HCT116 (cell line): ENCODE results near the gene SERPINH1. TPM values are rescaled to one million over a fixed set of nuclear protein-coding genes. Genes with fewer than 3 reads are reported as not detected.

Experiments used
- ATAC-seq: fragments of 200-7000 bp; cut with Tn5 transposase; 2 replicates; pipeline ENCODE4 v1.9.1; 2020; ENCODE audit warnings: mild to moderate bottlenecking, moderate library complexity
- BruUV-seq: library from RNA; stranded (reverse); fragments of 400-500 nt; replicated peaks from 2 replicates; lab custom pipeline; 2021; lab: Mats Ljungman, UMichigan
- CTCF ChIA-PET: fragments of 300-600 bp; sonication (Branson Sonifier 250); formaldehyde crosslinking; loops from one replicate; lab custom pipeline; 2021; ENCODE audit warnings: antibody characterized with exemption; lab: Charles Lee
- POLR2A ChIA-PET: fragments of 300-600, 350-600 bp; sonication (Branson Sonifier 250); formaldehyde crosslinking; loops from one replicate; lab custom pipeline; 2021; ENCODE audit warnings: antibody characterized with exemption; lab: Charles Lee
- RAD21 ChIA-PET, 2 experiments: fragments of 300-600 bp; sonication (Branson Sonifier 250); formaldehyde crosslinking; loops; one replicate each; lab custom pipeline; 2023; ENCODE audit warnings: low total read pairs in 2 of 2; ENCODE audit not compliant: uncharacterized antibody in 2 of 2, unreplicated experiment in 2 of 2, low non-redundant PET in 1 of 2; lab: Charles Lee
- DNase-seq: peaks from one replicate; pipeline ENCODE4 v3.0.0-alpha.2; 2010; ENCODE audit warnings: low read depth, low spot score
- H2AFZ ChIP-seq: fragments of 200-600 bp; shearing (Covaris generic), sonication (generic); 2 replicates; pipeline ENCODE4 v1.6.1; 2017; ENCODE audit warnings: low read depth, mixed run types, mixed read lengths, antibody characterized with exemption, low read length; ENCODE audit not compliant: poor library complexity, severe bottlenecking
- H3K27ac ChIP-seq: 2 replicates; pipeline ENCODE4 v1.5.1; 2012; ENCODE audit warnings: low read depth, low read length
- H3K27me3 ChIP-seq: fragments of 200-600 bp; sonication (generic); 2 replicates; pipeline ENCODE4 v1.6.1; 2016; ENCODE audit warnings: mixed run types, low read length, mixed read lengths; ENCODE audit not compliant: insufficient read depth
- H3K36me3 ChIP-seq, 2 experiments: fragments of 200-500 bp in 1 of 2; fragments of 200-600 bp in 1 of 2; sonication (Bioruptor generic) in 1 of 2; sonication (generic) in 1 of 2; 2 replicates each; pipeline versions ENCODE4 v1.5.1 to v1.6.1; 2014 to 2016; ENCODE audit warnings: low read length in 2 of 2, inconsistent platforms in 1 of 2, mixed read lengths in 1 of 2, mixed run types in 1 of 2; ENCODE audit not compliant: insufficient read depth in 2 of 2, control insufficient read depth in 1 of 2
- H3K4me1 ChIP-seq, 2 experiments: fragments of 200-600 bp in 1 of 2; sonication (generic) in 1 of 2; 2 replicates each; pipeline versions ENCODE4 v1.5.1 to v1.6.1; 2012 to 2017; ENCODE audit warnings: low read length in 2 of 2, inconsistent platforms in 1 of 2, mild to moderate bottlenecking in 1 of 2, mixed read lengths in 1 of 2, mixed run types in 1 of 2, moderate library complexity in 1 of 2; ENCODE audit not compliant: insufficient read depth in 2 of 2, control insufficient read depth in 1 of 2
- H3K4me2 ChIP-seq: fragments of 200-600 bp; sonication (generic); 2 replicates; pipeline ENCODE4 v1.6.1; 2017; ENCODE audit warnings: mixed run types, low read length, mixed read lengths
- H3K4me3 ChIP-seq, 2 experiments: fragments of 200-600 bp in 1 of 2; sonication (generic) in 1 of 2; replicated peaks in 1 of 2; 2 replicates each; pipeline ENCODE4 v1.5.1; 2011 to 2016; ENCODE audit warnings: low read length in 2 of 2, control low read depth in 1 of 2, low read depth in 1 of 2, mild to moderate bottlenecking in 1 of 2, mixed read lengths in 1 of 2, mixed run types in 1 of 2
- H3K79me2 ChIP-seq: fragments of 200-600 bp; sonication (generic); 2 replicates; pipeline ENCODE4 v1.6.1; 2017; ENCODE audit warnings: mild to moderate bottlenecking, mixed run types, low read length, moderate library complexity, mixed read lengths; ENCODE audit not compliant: insufficient read depth
- H3K9ac ChIP-seq: fragments of 200-600 bp; sonication (generic); 2 replicates; pipeline ENCODE4 v1.6.1; 2016; ENCODE audit warnings: low read length, mixed read lengths
- H3K9me2 ChIP-seq: fragments of 200-600 bp; sonication (generic), shearing (Covaris generic); 2 replicates; pipeline ENCODE4 v1.6.1; 2017; ENCODE audit warnings: mixed run types, mild to moderate bottlenecking, moderate library complexity; ENCODE audit not compliant: insufficient read depth
- H3K9me3 ChIP-seq, 2 experiments: fragments of 200-500 bp in 1 of 2; fragments of 200-600 bp in 1 of 2; sonication (Bioruptor generic) in 1 of 2; sonication (generic) in 1 of 2; 2 replicates each; pipeline ENCODE4 v1.6.1; 2014 to 2017; ENCODE audit warnings: low read length in 2 of 2, mixed read lengths in 2 of 2, inconsistent platforms in 1 of 2, low read depth in 1 of 2, mild to moderate bottlenecking in 1 of 2, mixed run types in 1 of 2, moderate library complexity in 1 of 2; ENCODE audit not compliant: control insufficient read depth in 1 of 2, insufficient read depth in 1 of 2
- H4K20me1 ChIP-seq: fragments of 200-600 bp; sonication (generic), shearing (Covaris generic); 2 replicates; pipeline ENCODE4 v1.6.1; 2017; ENCODE audit warnings: mixed run types, mild to moderate bottlenecking, moderate library complexity; ENCODE audit not compliant: insufficient read depth
- CBX3 ChIP-seq: IDR thresholded peaks from 2 replicates; pipeline ENCODE4 v1.6.1; 2012; ENCODE audit warnings: low read depth
- EGR1 ChIP-seq: IDR thresholded peaks from 2 replicates; pipeline ENCODE4 v1.6.1; 2012; ENCODE audit warnings: low read depth
- ELF1 ChIP-seq: IDR thresholded peaks from 2 replicates; pipeline ENCODE4 v1.6.1; 2012; ENCODE audit warnings: low read depth, borderline replicate concordance
- MAX ChIP-seq: IDR thresholded peaks from 2 replicates; pipeline ENCODE4 v1.6.1; 2012
- POLR2AphosphoS5 ChIP-seq: IDR thresholded peaks from 2 replicates; pipeline ENCODE4 v1.6.1; 2011; ENCODE audit warnings: mild to moderate bottlenecking, low read depth, low read length, moderate library complexity
- RAD21 ChIP-seq: IDR thresholded peaks from 2 replicates; pipeline ENCODE4 v1.6.1; 2012; ENCODE audit warnings: low read depth, mild to moderate bottlenecking
- SIN3A ChIP-seq: IDR thresholded peaks from 2 replicates; pipeline ENCODE4 v1.6.1; 2012; ENCODE audit warnings: low read depth
- SRF ChIP-seq: IDR thresholded peaks from 2 replicates; pipeline ENCODE4 v1.6.1; 2012; ENCODE audit warnings: low read depth
- TCF7L2 ChIP-seq: IDR thresholded peaks from 2 replicates; pipeline ENCODE4 v1.7.0; 2011; ENCODE audit warnings: borderline replicate concordance, inconsistent platforms; ENCODE audit not compliant: insufficient read depth, insufficient read length; ENCODE audit errors: extremely low read depth
- ZBTB33 ChIP-seq: IDR thresholded peaks from 2 replicates; pipeline ENCODE4 v1.6.1; 2011; ENCODE audit warnings: mild to moderate bottlenecking, low read length, moderate library complexity; ENCODE audit not compliant: insufficient replicate concordance; ENCODE audit errors: extremely low read depth
- ZFX ChIP-seq: fragments of 450-650 bp; IDR thresholded peaks from 2 replicates; pipeline ENCODE4 v1.6.1; 2017
- ZNF274 ChIP-seq: fragments of 200-500 bp; sonication (Bioruptor generic); IDR thresholded peaks from 2 replicates; pipeline ENCODE4 v1.6.1; 2014; ENCODE audit warnings: mild to moderate bottlenecking, low read depth, low read length, inconsistent platforms
- intact Hi-C: fragments of 100-400 bp; cut with micrococcal nuclease; formaldehyde crosslinking; loops from 2 replicates; pipeline ENCODE4 v1.10.0; 2022
- total RNA-seq: library from RNA; stranded (reverse); gene quantifications from one replicate; pipeline ENCODE4 v1.2.1, GENCODE V29; 2021; ENCODE audit not compliant: unreplicated experiment

Gene SERPINH1
- total RNA-seq, 1 experiment from 2014 or later = 84.9 TPM

GRCh38 chr11:75523811-75524664 is 38.0 kb upstream of the SERPINH1 start:
- no peak overlapping the region for H2AFZ ChIP-seq
- ChIA-PET RAD21 (no interaction called here), CTCF (interaction anchor here (1.7 kb wide), 1 partner anchor 79 kb away, joined by 4 read pairs; no protein-coding TSS in a partner anchor), POLR2A (no interaction called here)
- no peaks in the 10 kb centered on the region for H3K27me3 ChIP-seq
- intact Hi-C loops = no loop called here
- no peak for DNase-seq
- peak overlapping the region; percentile 75; the same call in 1 of the 2 replicates for H3K9ac ChIP-seq
- no peaks in the 10 kb centered on the region for H3K36me3 ChIP-seq
- H3K4me1 ChIP-seq = peaks cover 3 to 23% of the 10 kb centered on the region in 2 experiments; a peak in 2 of 4 replicates
- no peaks in the 10 kb centered on the region for H3K79me2 ChIP-seq
- H4K20me1 ChIP-seq = no peaks in the 10 kb centered on the region
- H3K9me3 ChIP-seq = no peaks in the 10 kb centered on the region
- TF ChIP-seq MAX = no peak
- TF ChIP-seq EGR1 = no peak
- no peak for TF ChIP-seq ZBTB33
- no peak for TF ChIP-seq ZNF274
- no peak for TF ChIP-seq CBX3
- TF ChIP-seq ZFX = no peak
- TF ChIP-seq SRF = no peak
- TF ChIP-seq SIN3A = no peak
- no peak for TF ChIP-seq ELF1
- TF ChIP-seq RAD21 = no peak
- no peak for TF ChIP-seq POLR2AphosphoS5
- no peak for TF ChIP-seq TCF7L2
- no peak overlapping the region for H3K27ac ChIP-seq
- H3K4me3 ChIP-seq = peak overlapping the region; percentile 70 to 74; a peak in 2 of 4 replicates
- H3K4me2 ChIP-seq = peak overlapping the region; percentile 98
- no peak for ATAC-seq
- no peaks in the 10 kb centered on the region for H3K9me2 ChIP-seq
- no TSS peak for BruUV-seq
